Type B pancreatic cell (in vitro differentiated cells): ENCODE data around the gene SOX5. TPM values are rescaled to one million over a fixed set of nuclear protein-coding genes. Genes with fewer than 3 reads are reported as not detected.

Experiments
- DNase-seq: peaks from one replicate; pipeline ENCODE4 v3.0.0; 2021; ENCODE audit warnings: mixed read lengths; ENCODE audit not compliant: unreplicated experiment; ENCODE audit errors: extremely low spot score
- H3K27ac Mint-ChIP-seq: 2 replicates; pipeline ENCODE4 v1.8.0; 2021; ENCODE audit warnings: mild to moderate bottlenecking, mixed read lengths
- H3K27me3 Mint-ChIP-seq: 2 replicates; pipeline ENCODE4 v1.8.0; 2021; ENCODE audit warnings: mixed read lengths
- H3K36me3 Mint-ChIP-seq: 2 replicates; pipeline ENCODE4 v1.8.0; 2021; ENCODE audit warnings: mixed read lengths
- H3K4me1 Mint-ChIP-seq: one replicate; pipeline ENCODE4 v1.8.0; 2021; ENCODE audit warnings: mixed read lengths; ENCODE audit not compliant: unreplicated experiment
- H3K4me3 Mint-ChIP-seq: 2 replicates; pipeline ENCODE4 v1.8.0; 2021; ENCODE audit warnings: mild to moderate bottlenecking, mixed read lengths
- H3K9me3 Mint-ChIP-seq: 2 replicates; pipeline ENCODE4 v1.8.0; 2021; ENCODE audit warnings: mixed read lengths
- CTCF ChIP-seq: fragments of 200-600 bp; sonication (generic); conservative IDR thresholded peaks from 2 replicates; pipeline ENCODE4 v1.5.0; 2021; ENCODE audit warnings: antibody characterized with exemption, mild to moderate bottlenecking
- long read RNA-seq: library from polyadenylated mRNA; unstranded; transcript quantifications from one replicate; pipeline ENCODE4 v2.0.0, GENCODE V29; 2020
- total RNA-seq: library from RNA; stranded (reverse); gene quantifications from 2 replicates; pipeline ENCODE4 v1.2.1, GENCODE V29; 2021; ENCODE audit warnings: low replicate concordance

The SOX5 gene
- 28.9 and 32.8 TPM in 2 replicates for total RNA-seq
- long read RNA-seq, full-length matches to known transcripts: 2 of 18 reads
- long read RNA-seq, partial matches to known transcripts: 6 of 18 reads
- long read RNA-seq, other reads (novel, unspliced or antisense): 10 of 18 reads

DNA sequence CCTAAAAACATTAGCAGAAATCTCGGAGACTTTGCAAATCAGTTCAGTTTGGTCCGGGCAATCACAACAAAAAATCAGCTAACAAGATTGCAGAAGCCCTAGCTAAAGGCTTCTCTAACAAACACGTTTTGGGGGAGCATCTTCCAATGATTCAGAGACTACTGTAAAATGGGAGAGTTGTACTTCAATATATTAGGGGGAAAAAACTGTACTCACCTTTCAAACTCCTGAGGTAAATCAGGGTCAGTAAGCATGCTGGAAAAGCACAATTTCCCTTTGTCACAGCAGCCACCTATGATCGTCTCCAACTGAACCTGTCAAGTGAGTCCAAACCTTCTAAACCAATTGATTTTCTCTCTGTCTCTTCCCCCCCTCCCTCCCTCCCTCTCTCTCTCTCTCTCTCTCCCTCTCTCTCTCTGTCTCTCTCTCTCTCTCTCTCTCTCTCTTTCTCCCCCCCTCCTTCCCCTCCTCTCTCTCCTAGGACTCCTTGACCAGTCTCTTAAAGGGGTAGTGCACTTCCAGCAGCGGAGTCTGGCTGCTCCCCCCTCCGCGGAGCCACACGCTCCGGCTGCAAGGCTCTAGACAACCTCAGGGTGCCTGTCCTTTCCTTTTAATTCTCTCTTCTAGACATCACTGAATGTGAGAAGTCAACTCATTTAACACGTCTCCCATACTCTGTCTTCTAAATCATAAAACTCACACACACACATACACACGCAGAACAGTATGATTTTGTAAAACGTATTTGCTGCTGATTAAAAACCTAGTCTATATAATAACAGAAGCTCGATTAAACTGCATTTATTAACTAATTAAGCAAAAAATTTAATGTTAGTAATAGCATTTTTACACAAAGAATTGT is at the start of gene SOX5:
TSS of gene SOX5 (minus strand) at position 323 of the 862 bp plus-strand sequence. CDS start at position 254, 69 bp downstream.
- H3K27ac Mint-ChIP-seq: no peak within 1 kb of the TSS
- H3K4me3 Mint-ChIP-seq: no peak within 1 kb of the TSS
- DNase-seq: no peak
- no peak for TF ChIP-seq CTCF
- peaks cover 3% of the 10 kb centered on the region for H3K4me1 Mint-ChIP-seq
- no peaks in the 10 kb centered on the region for H3K36me3 Mint-ChIP-seq
- H3K27me3 Mint-ChIP-seq: peaks cover 16% of the 10 kb centered on the region
- no peaks in the 10 kb centered on the region for H3K9me3 Mint-ChIP-seq

DNA sequence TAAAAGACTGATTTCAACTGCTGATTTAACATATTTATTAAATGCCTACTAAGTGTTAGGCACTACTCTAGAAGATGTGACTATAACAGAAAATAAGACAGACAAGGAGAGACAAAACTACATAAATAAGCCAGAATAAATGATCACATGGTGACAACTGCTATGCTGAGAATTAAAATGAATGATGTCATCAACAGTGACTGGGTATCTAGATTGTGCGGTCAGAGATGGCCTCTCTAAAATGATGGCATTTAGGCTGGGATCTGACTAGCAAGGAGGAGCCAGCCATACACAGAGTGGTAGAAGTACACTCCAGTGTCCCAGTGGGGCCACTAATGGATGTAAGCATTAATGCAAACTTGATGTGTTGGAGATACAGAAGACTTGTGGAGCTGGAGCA is 37.6 kb upstream of the SOX5 start:
- H3K36me3 Mint-ChIP-seq: peaks cover 7% of the 10 kb centered on the region
- no peak for TF ChIP-seq CTCF

GRCh38 chr12:23980826-23981225 is 31.4 kb upstream of the SOX5 start:
- Mint-ChIP-seq H3K4me3 (no peak overlapping the region), H3K36me3 (peaks cover 4% of the 10 kb centered on the region), H3K9me3 (peaks cover 5% of the 10 kb centered on the region), H3K4me1 (no peaks in the 10 kb centered on the region), H3K27me3 (no peaks in the 10 kb centered on the region), H3K27ac (no peak overlapping the region)
- no peak for TF ChIP-seq CTCF
- no peak for DNase-seq

More for the DNA sequence above, 37.6 kb upstream of the SOX5 start:
- Mint-ChIP-seq H3K27me3 (no peaks in the 10 kb centered on the region), H3K4me3 (no peak overlapping the region), H3K9me3 (peaks cover 3% of the 10 kb centered on the region), H3K4me1 (no peaks in the 10 kb centered on the region), H3K27ac (no peak overlapping the region)
- no peak for DNase-seq

- Mint-ChIP-seq H3K36me3 (no peaks in the 10 kb centered on the region), H3K4me1 (no peaks in the 10 kb centered on the region), H3K4me3 (no peak overlapping the region), H3K27me3 (no peaks in the 10 kb centered on the region), H3K9me3 (no peaks in the 10 kb centered on the region), H3K27ac (no peak overlapping the region)
- no peak for TF ChIP-seq CTCF
- DNase-seq: no peak
Observed at GRCh38 chr12:23964812-23965211, 15.3 kb upstream of the SOX5 start.

- DNase-seq: no peak
- Mint-ChIP-seq H3K4me1 (no peaks in the 10 kb centered on the region), H3K27ac (no peak overlapping the region), H3K4me3 (no peak overlapping the region), H3K36me3 (peaks cover 10% of the 10 kb centered on the region), H3K27me3 (no peaks in the 10 kb centered on the region), H3K9me3 (peaks cover 12% of the 10 kb centered on the region)
- no peak for TF ChIP-seq CTCF
Observed at GRCh38 chr12:23959826-23960225, 10.4 kb upstream of the SOX5 start.
